SH-SY5Y (cell line): ENCODE results near the gene NF1.

Experiments used
- GATA2 ChIP-seq: IDR thresholded peaks from 2 replicates; pipeline ENCODE4 v1.6.1; 2011; ENCODE audit warnings: mild to moderate bottlenecking, low read depth, low read length
- GATA3 ChIP-seq: IDR thresholded peaks from 2 replicates; pipeline ENCODE4 v1.6.1; 2011; ENCODE audit warnings: low read depth, mild to moderate bottlenecking, low read length, moderate library complexity

Gene NF1

DNA sequence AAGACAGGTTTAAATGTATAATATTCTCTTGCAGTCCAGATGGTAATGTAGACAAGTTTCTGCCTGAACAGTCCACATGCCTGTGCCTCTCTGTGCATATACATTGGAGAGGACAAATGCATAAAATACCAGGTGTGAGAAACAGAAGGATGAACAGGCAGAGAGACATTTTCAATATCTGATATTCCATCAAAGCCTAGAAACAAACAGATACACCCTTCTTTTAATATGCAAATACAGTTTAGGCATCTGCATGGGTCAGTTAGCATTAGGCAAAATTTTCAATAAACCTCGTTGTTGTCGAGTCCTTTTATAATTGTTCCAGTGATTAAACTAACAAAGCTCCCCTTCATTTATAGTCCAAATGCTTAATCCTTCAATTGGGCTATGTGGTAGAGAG, 201.4 kb downstream of the NF1 start:
- TF ChIP-seq GATA2 (no peak), GATA3 (no peak)

DNA sequence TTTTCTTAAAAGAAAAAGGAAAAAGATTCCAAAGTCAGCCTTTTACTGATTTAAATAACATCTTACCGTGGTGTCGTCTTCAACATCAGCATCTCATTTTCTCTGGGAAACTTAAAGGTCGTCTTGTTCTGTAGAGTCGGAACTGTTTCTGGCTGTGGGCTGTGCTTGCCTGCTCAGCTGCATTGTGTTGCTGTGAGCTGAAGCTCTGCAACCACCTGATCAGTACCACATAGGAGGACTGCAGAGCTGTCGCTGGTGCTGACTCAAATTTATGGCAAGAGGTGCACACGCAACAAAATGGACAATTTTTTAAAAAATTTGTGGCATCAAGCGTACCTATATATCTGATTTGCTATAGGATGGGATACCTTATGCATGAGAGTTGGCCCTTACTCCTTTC, 202.3 kb downstream of the NF1 start, which contains the start of gene OMG:
Gene OMG (minus strand): TSS at position 150 of the 400 bp plus-strand sequence. CDS start 908 bp downstream, outside the sequence.
- TF ChIP-seq GATA3 (no peak), GATA2 (no peak)

- TF ChIP-seq GATA2, result no peak
- TF ChIP-seq GATA3, result no peak
Observed at GRCh38 chr17:31299624-31300023, 204.8 kb downstream of the NF1 start.

GRCh38 chr17:31307640-31308039, 212.9 kb downstream of the NF1 start:
- TF ChIP-seq GATA3, result no peak

DNA sequence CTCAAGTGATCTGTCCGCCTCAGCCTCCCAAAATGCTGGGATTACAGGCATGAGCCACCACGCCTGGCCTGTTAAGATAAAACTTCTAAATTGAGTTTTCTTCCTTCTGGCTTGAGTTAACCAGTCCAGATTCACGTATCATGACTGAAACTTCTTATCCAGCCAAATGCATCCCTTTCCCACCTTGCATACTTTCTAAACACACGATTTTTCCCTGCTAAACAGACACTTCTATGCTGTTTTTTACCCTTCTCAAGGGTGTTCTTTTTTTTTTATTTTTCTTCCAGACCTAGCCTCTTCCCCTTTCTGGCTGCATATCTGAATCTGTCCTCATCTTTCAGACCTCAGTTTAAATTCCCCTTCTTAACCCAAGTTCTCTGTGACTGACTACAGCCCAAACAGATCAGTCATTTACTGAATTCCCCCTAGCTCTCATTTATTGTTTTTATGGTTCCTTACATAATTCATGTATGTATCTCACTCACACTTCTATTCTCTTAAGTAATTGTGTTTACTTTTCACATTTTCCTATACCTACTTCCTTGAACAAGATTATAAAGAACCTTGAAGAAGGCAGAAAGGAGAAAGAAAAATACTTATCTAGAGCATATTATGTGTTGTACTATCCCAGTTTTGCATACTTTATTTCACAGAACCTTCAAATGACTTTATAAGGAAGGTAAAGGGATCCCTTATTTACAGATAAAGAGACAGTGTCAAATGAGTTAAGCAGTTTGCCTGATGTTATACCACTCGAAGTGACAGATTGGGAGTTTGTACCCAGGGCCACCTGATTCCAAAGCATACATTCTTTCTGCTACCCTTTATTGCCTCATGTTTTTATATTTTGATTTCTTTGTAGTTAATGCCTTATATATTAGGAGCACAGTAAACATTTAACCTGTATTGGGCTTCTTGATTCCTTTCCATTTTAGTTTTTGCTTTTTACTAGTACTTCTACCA, 213.9 kb downstream of the NF1 start:
- TF ChIP-seq GATA3 (no peak), GATA2 (no peak)

- TF ChIP-seq GATA3 (no peak), GATA2 (no peak)
Observed at GRCh38 chr17:31309556-31309955, 214.8 kb downstream of the NF1 start.

DNA sequence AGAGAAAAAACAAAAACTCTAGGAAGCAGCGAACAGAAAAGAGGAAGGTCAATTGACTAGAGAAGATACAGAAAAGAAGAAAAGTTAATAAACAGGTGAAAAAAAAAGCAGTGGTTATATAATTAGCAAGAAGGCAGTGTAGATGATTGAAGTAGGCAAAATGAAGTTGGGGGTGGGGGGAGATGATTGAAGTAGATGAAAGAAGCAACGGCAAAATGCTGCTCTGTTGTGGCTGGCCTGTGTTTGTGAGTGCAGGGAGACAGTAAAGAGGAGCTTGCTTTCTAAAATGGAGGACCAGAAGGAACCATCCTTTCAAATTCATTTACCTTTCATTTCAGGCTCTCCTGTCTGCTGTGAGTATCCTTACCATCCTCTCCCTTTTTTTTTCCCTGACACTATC, 215.5 kb downstream of the NF1 start:
- no peak for TF ChIP-seq GATA3
- no peak for TF ChIP-seq GATA2

DNA sequence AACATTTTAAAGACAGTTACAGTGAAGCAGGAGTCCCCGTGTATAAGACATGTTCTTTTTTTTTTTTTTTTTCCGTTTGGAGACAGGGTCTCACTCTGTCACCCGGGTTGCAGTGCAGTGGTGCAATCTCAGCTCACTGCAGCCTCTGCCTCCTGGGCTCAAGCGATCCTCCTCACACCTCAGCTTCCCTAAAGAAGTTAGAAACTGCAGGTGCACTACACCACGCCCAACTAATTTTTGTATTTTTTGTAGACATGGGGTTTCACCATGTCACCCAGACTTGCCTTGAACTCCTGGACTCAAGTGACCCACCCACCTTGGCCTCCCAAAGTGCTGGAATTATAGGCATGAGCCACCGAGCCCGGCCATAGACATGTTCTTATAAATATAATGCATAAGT, 216.1 kb downstream of the NF1 start:
- TF ChIP-seq GATA2, result no peak
- TF ChIP-seq GATA3, result no peak

GRCh38 chr17:31311526-31311925, 216.7 kb downstream of the NF1 start:
- no peak for TF ChIP-seq GATA2
- no peak for TF ChIP-seq GATA3

- TF ChIP-seq GATA2 (no peak), GATA3 (no peak)
Observed at GRCh38 chr17:31313982-31314781, 219.4 kb downstream of the NF1 start, which contains the start of gene EVI2B. Gene EVI2B, minus strand, starts transcription at chr17:31314054. Its CDS starts 8,445 bp downstream, at chr17:31305609.

DNA sequence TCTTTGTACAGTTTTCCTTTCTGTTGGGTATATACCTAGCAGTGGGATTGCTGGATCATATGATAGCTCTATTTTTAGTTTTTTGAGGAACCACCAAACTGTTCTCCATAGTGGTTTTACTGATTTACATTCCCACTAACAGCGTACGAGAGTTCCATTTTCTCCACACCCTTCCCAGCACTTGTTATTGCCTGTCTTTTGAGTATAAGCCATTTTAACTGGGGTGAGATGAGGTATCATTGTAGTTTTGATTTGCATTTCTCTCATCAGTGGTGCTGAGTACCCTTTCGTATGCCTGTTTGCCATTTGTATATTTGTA, 220.0 kb downstream of the NF1 start:
- no peak for TF ChIP-seq GATA3
- no peak for TF ChIP-seq GATA2

DNA sequence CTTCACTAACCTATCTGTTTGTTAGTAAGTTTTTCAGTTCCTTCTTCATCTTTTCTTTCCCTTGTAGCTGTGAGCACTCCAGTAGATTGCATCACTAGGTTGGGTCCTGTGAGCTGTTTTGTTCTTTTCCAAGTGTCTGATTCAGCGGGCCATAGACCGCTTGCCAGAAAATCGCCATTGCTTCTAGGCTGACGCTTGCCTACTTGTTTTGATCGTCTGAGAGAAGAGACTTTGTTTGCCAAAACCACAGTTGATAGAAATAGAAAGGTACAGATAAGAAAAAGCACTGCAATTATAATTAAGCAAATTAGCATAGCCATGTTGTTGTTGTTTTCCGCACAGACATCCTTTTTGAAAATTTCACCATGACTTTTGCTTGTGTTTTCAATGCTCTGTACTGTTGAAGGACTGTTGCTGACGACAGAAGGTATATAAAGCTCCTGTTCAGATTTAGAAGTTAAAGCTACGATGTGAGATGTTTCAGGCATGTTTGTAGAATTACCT, 223.6 kb downstream of the NF1 start:
- no peak for TF ChIP-seq GATA3
- TF ChIP-seq GATA2, result no peak

GRCh38 chr17:31318851-31319661, 224.3 kb downstream of the NF1 start:
- no peak for TF ChIP-seq GATA2
- no peak for TF ChIP-seq GATA3

- TF ChIP-seq GATA2 (no peak), GATA3 (no peak)
Observed at GRCh38 chr17:31320241-31320640, 225.5 kb downstream of the NF1 start.

- TF ChIP-seq GATA2 (no peak), GATA3 (no peak)
Observed at GRCh38 chr17:31320791-31321190, 226.0 kb downstream of the NF1 start.
